NOMO-1 treated with DMSO at 0.1 percent for 48 hours (cell line): ENCODE data around the gene CIITA.
"Not testable (repeated sequence)": the region's sequence is repeated elsewhere in the genome, so short reads cannot be mapped to it uniquely, and the experiment has no call there.

Experiments used
- DNase-seq: peaks from one replicate; lab custom pipeline; 2025; ENCODE audit not compliant: unreplicated experiment; lab: John Stamatoyannopoulos, UW

Gene CIITA

GRCh38 chr16:10951026-10951425 lies 74.0 kb downstream of the CIITA start:
- DNase-seq, result no peak

- DNase-seq, result no peak
These were observed 77.9 kb downstream of the CIITA start for GRCh38 chr16:10954903-10955302.

GRCh38 chr16:10957771-10958482 lies 80.9 kb downstream of the CIITA start:
- peak; percentile 35 for DNase-seq

GRCh38 chr16:10959161-10959560 lies 82.2 kb downstream of the CIITA start:
- no peak for DNase-seq

GRCh38 chr16:10961231-10961630 lies 84.2 kb downstream of the CIITA start:
- DNase-seq, result no peak

- peak; percentile 72 for DNase-seq
These were observed 87.3 kb downstream of the CIITA start for GRCh38 chr16:10964039-10964890.

- no peak for DNase-seq
These were observed 87.9 kb downstream of the CIITA start for GRCh38 chr16:10964891-10965326.

- DNase-seq, result no peak
These were observed 88.5 kb downstream of the CIITA start for GRCh38 chr16:10965440-10966061.

- DNase-seq, result no peak
These were observed 89.1 kb downstream of the CIITA start for GRCh38 chr16:10966129-10966528.

GRCh38 chr16:10966559-10966958 lies 89.6 kb downstream of the CIITA start:
- DNase-seq, result not testable (repeated sequence)

- no peak for DNase-seq
These were observed 91.0 kb downstream of the CIITA start for GRCh38 chr16:10967986-10968385.

- no peak for DNase-seq
These were observed 91.5 kb downstream of the CIITA start for GRCh38 chr16:10968498-10968897.

GRCh38 chr16:10969615-10970014 lies 92.6 kb downstream of the CIITA start:
- DNase-seq, result no peak

GRCh38 chr16:10970065-10970464 lies 93.1 kb downstream of the CIITA start:
- DNase-seq, result no peak

- peak; percentile 24 for DNase-seq
These were observed 94.6 kb downstream of the CIITA start for GRCh38 chr16:10971560-10971961.

GRCh38 chr16:10972108-10972818 lies 95.3 kb downstream of the CIITA start:
- no peak for DNase-seq

GRCh38 chr16:10972819-10973464 lies 95.9 kb downstream of the CIITA start:
- DNase-seq, result no peak

GRCh38 chr16:10976634-10977033 lies 99.6 kb downstream of the CIITA start:
- no peak for DNase-seq

GRCh38 chr16:10978124-10978523 lies 101.1 kb downstream of the CIITA start:
- no peak for DNase-seq

- DNase-seq, result no peak
These were observed 102.0 kb downstream of the CIITA start for GRCh38 chr16:10978871-10979446.
